Measurements from ENCODE around the gene SRY.

SRY gene

GRCh38 chrY:2796977-2797523 is 9.6 kb upstream of the SRY start:
- TF ChIP-seq CTCF (IDR thresholded peaks at IDR 0.05; ENCODE audit: low read depth, low read length) (no peak), EZH2phosphoT487 (IDR thresholded peaks at IDR 0.05; ENCODE audit: low read depth) (no peak)
- no peak overlapping the region for H3K9ac ChIP-seq (ENCODE audit: low read length)
- no peak overlapping the region for H3K27ac ChIP-seq (ENCODE audit: low read length)
- H3K4me3 ChIP-seq (ENCODE audit: low read length): no peak overlapping the region
- no peaks in the 10 kb centered on the region for H3K4me1 ChIP-seq (ENCODE audit: low read length)
- H3K36me3 ChIP-seq (replicated peaks; ENCODE audit: low read depth, low read length): no peaks in the 10 kb centered on the region
- H3K4me2 ChIP-seq (ENCODE audit: low read length): no peak overlapping the region
- no peaks in the 10 kb centered on the region for H3K79me2 ChIP-seq (ENCODE audit: low read length)
- H3K27me3 ChIP-seq (ENCODE audit: low read depth, low read length): no peaks in the 10 kb centered on the region; the same call in 1 of the 2 replicates
- H3K9me3 ChIP-seq (ENCODE audit: insufficient read depth, low read length): no peaks in the 10 kb centered on the region
- H4K20me1 ChIP-seq (ENCODE audit: insufficient read depth, low read length): no peaks in the 10 kb centered on the region
- H2AFZ ChIP-seq (ENCODE audit: low read depth, low read length): no peak overlapping the region

GRCh38 chrY:2789756-2790155 is 2.3 kb upstream of the SRY start:
- H3K36me3 ChIP-seq (replicated peaks; ENCODE audit: low read depth, low read length): no peaks in the 10 kb centered on the region
- H3K27me3 ChIP-seq (ENCODE audit: low read depth, low read length): no peaks in the 10 kb centered on the region; the same call in 1 of the 2 replicates
- H4K20me1 ChIP-seq (ENCODE audit: insufficient read depth, low read length): no peaks in the 10 kb centered on the region
- no peaks in the 10 kb centered on the region for H3K4me1 ChIP-seq (ENCODE audit: low read length)
- H3K4me2 ChIP-seq (ENCODE audit: low read length): no peak overlapping the region
- H2AFZ ChIP-seq (ENCODE audit: low read depth, low read length): no peak overlapping the region
- H3K9ac ChIP-seq (ENCODE audit: low read length): no peak overlapping the region
- H3K4me3 ChIP-seq (ENCODE audit: low read length): no peak overlapping the region
- H3K27ac ChIP-seq (ENCODE audit: low read length): no peak overlapping the region
- TF ChIP-seq CTCF (IDR thresholded peaks at IDR 0.05; ENCODE audit: low read depth, low read length): no peak
- H3K79me2 ChIP-seq (ENCODE audit: low read length): no peaks in the 10 kb centered on the region
- H3K9me3 ChIP-seq (ENCODE audit: insufficient read depth, low read length): no peaks in the 10 kb centered on the region

GRCh38 chrY:2786876-2787512 is 488 bp downstream of the SRY start:
- no peaks in the 10 kb centered on the region for H3K9me3 ChIP-seq (ENCODE audit: insufficient read depth, low read length)
- H3K27ac ChIP-seq (ENCODE audit: low read length): no peak overlapping the region
- no peaks in the 10 kb centered on the region; the same call in 1 of the 2 replicates for H3K27me3 ChIP-seq (ENCODE audit: low read depth, low read length)
- no peak for TF ChIP-seq CTCF (IDR thresholded peaks at IDR 0.05; ENCODE audit: low read depth, low read length)
- no peak for TF ChIP-seq EZH2phosphoT487 (IDR thresholded peaks at IDR 0.05; ENCODE audit: low read depth)
- H3K4me2 ChIP-seq (ENCODE audit: low read length): no peak overlapping the region
- H3K9ac ChIP-seq (ENCODE audit: low read length): no peak overlapping the region
- peaks cover 7% of the 10 kb centered on the region for H3K4me1 ChIP-seq (ENCODE audit: low read length)
- no peak overlapping the region for H2AFZ ChIP-seq (ENCODE audit: low read depth, low read length)
- no peaks in the 10 kb centered on the region for H3K79me2 ChIP-seq (ENCODE audit: low read length)
- no peaks in the 10 kb centered on the region for H3K36me3 ChIP-seq (replicated peaks; ENCODE audit: low read depth, low read length)
- no peak overlapping the region for H3K4me3 ChIP-seq (ENCODE audit: low read length)
- H4K20me1 ChIP-seq (ENCODE audit: insufficient read depth, low read length): no peaks in the 10 kb centered on the region

Data from OCI-LY3 (cell line).